ENCODE data around the gene PACSIN3.
"Not testable (repeated sequence)": the region's sequence is repeated elsewhere in the genome, so short reads cannot be mapped to it uniquely, and the experiment has no call there.

The PACSIN3 gene

DNA sequence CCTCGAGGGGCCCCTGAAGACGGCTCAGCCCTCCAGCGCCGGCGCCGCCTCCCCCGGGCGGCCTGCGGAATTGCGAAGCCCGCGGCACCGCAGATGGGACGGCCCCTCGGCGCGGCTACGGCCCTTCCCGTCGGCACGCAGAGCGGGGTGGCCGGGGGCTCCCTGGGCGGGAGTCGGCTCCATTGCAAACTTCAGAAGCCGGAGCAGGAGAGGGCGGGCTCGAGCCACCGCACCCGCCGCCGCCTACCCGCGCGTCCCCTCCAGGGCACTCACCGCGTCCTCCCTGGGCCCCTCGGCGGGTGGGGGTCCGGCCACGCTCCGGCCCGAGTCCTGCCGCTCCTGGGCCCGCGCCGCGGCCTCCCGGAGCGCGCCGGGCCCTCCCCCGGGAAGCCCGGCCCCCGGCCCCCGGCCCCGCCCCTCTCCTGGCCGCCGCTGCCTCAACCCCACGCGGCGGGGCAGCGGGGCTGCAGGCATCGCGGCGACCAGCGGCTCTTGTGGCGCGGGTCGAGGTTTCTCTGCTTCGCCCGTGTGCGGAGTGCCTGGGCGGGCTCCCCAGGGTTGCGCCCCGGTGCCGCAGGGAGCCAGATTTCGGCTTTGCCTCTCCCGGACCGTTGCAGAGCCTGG is at the start of gene PACSIN3:
PACSIN3 (minus strand) TSS at position 359 of the 624 bp plus-strand sequence. CDS start 3,707 bp downstream, outside the sequence.
- peak; percentile 16 for DNase-seq (ENCODE audit: low read depth)

GRCh38 chr11:47235163-47235562 is 48.9 kb upstream of the PACSIN3 start:
- no peak for DNase-seq (ENCODE audit: low read depth)

- no peak for DNase-seq (ENCODE audit: low read depth)
Observed at GRCh38 chr11:47234669-47235100, 48.5 kb upstream of the PACSIN3 start.

GRCh38 chr11:47233989-47234668 is 47.9 kb upstream of the PACSIN3 start:
- DNase-seq (ENCODE audit: low read depth) = no peak

DNA sequence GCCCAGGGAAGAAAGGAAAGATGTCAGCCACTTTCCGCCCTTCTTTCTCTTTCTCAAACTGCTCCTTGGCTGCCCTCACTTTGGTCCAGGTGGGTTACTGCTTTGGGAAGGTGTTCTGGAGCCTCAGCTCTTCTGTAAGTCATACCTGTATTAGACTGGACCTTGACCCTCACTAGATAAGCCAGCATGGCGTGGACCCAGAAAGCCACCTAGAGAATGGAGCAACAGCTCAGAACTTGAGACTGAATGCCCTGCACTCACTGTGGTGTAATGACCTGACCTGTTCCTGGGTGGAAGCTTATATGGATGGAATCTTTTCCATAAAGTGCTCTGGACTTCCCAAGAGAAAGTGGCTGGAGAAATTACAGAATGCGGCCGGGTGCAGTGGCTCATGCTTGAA is 46.8 kb upstream of the PACSIN3 start:
- DNase-seq (ENCODE audit: low read depth) = no peak

DNA sequence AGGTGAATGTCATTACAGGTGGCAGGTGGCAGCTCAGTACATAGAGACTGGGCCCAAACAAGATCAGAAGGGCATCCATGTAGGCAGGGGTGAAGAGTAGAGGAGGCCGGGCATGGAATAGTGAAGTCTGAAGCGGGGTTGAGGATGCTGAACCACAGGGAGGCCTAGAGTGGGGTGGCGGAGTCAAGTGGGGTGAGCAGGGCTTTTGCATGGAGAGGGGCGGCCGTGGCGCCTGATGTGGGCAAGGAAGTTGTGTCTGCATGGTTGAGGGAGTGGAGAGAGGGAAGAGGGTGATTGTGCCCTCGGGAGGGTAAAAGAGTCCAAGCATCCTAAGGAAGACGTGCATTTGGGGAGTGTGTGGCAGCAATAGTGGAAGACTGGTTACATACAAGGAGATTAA is 42.9 kb upstream of the PACSIN3 start:
- DNase-seq (ENCODE audit: low read depth) = no peak

DNA sequence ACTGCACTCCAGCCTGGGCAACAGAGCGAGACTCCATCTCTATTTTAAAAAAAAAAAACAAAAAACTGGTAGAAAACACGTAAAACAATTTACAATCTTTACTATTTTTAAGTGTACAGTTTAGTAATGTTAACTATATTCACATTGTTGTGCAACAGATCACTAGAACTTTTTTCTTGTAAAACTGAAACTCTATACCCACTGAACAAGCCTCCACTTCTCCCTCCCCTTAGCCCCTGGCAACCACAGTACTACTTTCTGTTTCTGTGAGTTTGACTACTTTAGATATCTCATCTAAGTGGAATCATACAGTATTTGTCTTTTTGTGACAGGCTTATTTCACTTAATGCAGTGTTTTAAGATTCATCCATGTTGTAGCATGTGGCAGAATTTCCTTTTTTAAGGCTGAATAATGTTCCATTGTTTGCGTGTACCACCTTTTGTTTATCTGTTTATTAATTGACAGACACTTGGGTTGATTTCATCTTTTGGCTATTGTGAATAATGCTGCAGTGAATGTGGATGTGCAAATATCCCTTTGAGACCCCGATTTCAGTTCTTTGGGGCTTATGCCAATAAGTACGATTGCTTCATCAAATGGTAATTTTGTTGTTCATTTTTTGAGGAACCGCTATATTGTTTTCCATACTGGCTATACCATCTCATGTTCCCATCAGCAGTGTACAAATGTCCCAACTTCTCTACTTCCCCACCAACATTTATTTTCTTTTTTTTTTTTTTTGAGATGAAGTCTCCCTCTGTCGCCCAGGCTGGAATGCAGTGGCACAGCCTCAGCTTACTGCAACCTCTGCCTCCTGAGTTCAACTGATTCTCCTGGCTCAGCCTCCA is 39.5 kb upstream of the PACSIN3 start:
- DNase-seq (ENCODE audit: low read depth) = no peak

DNA sequence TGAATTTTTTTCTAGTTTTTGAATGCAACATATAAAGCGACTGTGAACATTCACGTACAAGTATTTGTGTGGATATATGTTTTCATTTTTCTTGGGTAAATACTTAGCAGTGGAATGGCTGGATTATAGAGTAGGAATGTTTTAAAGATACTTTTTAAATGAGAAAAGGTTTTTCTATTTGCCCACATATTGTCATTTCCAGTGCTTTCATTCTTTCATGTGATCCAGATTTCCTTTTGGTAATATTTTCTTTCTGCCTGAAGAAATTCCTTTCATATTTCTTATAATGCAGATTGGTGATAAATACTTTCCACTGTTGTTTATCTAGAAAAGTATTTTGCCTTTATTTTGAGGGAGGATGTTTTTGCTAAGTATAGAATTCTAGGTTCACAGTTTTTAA is 36.5 kb upstream of the PACSIN3 start:
- DNase-seq (ENCODE audit: low read depth) = no peak

GRCh38 chr11:47220401-47220821 is 34.2 kb upstream of the PACSIN3 start:
- DNase-seq (ENCODE audit: low read depth) = no peak

GRCh38 chr11:47216121-47216798 is 30.0 kb upstream of the PACSIN3 start:
- DNase-seq (ENCODE audit: low read depth) = peak; percentile 58

DNA sequence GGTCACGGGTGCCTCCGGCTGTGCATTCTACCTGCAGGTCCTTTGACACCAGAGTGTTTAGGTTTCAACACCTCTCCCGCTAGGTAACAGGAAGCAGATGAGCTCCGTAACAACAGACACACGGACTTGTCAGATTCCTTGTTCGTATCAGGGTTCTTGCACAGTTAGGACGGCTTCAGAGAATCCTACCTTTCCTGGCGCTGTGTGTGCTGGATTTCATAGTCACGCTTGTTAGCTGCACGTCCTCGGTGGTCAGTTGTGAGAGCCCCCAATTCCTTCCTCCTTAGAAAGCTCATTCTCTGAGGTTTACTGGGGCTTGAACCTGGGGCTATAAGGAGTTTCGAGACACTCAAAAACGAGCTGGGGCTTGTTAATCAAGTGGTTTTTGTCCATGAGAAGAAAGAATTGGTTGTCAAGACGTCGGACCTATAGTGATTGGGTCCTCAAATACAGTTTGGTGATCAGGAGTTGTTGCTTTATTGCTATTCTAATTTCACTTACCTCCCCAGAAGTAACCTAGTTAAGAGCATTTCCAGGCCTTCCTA is 29.2 kb upstream of the PACSIN3 start:
- DNase-seq (ENCODE audit: low read depth) = no peak

DNA sequence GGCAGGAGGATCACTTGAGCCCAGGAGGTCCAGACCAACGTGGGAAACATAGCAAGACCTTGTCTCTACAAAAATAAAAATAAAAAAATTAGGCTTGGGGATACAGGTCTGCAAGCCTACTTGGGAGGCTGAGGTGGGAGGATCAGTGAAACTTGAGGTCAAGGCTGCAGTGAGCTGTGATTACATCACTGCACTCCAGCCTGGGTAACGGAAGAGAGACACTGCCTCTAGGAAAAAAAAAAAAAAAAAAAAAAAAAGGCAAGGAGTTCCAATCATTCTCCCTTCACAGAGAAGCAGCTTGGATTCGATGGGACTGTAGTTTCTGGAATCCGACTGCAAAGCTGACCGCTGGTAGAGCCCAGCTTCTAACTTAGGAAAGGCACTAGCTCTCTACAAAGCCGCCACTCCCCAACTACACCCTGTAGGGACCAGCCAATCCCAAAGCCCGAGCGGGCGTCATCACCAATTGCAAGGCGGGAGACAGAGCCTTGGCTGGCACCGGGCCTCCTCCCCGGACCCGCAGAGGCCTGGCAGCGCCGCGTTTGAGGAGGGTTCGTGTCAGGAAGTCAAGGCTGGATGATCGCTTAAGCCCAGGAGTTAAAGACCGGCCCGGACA is 27.8 kb upstream of the PACSIN3 start:
- DNase-seq (ENCODE audit: low read depth) = peak; percentile 63

DNA sequence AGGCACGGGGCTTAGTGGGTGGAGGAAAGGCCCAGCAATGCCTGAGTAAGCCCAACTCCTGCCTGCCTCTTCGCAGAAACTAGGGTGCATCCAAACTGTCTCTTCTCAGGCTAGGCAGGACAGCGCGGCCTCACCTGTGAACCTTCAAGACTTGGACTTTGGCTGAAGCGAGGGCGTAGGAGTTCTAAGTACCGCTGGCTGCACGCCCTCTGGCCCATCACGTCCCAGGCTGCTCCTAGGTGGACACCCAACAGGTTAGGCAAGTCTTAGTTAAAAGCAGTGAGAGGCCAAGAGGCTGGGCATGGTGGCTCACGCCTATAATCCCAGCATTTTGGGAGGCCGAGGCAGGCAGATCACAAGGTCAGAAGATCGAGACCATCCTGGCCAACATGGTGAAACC is 26.7 kb upstream of the PACSIN3 start:
- DNase-seq (ENCODE audit: low read depth) = no peak

DNA sequence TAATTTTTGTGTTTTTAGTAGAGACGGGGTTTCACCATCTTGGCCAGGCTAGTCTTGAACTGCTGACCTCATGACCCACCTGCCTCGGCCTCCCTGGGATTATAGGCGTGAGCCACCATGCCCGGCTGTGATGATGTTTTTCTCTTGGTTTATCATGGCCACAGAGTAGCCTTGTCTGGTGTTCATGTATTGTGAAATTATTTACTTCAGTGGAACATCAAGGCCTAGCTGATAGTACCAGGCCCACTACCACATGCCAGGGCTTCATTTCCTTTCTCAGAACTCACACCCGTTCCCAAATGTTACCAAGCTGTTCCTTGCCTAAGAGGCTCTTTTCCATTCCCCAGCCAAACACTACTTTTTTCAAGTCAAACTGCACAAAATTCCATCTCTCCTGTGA is 22.4 kb upstream of the PACSIN3 start:
- DNase-seq (ENCODE audit: low read depth) = no peak

- DNase-seq (ENCODE audit: low read depth) = not testable (repeated sequence)
Observed at GRCh38 chr11:47208008-47208552, 21.8 kb upstream of the PACSIN3 start.

DNA sequence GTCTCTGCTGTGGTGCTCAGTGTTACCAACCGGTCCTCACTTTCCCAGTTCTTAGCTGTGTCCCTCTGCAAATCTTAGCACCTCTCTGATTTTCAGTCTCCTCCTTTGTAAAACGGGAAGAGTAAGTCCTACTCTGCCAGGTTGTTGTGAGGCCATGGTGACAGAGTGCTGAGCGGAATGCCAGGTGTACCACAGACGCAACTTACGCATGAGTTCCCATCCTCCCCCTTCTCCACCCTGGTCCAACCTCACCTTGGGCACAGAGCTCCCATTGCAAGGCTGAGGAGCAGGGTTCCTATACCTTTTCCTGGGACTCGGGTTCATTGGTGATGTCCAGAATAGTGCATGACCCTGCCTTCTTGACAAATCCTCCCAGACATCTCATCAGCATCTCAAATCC is 21.2 kb upstream of the PACSIN3 start:
- no peak for DNase-seq (ENCODE audit: low read depth)

- not testable (repeated sequence) for DNase-seq (ENCODE audit: low read depth)
Observed at GRCh38 chr11:47206577-47206976, 20.3 kb upstream of the PACSIN3 start.

- no peak for DNase-seq (ENCODE audit: low read depth)
Observed at GRCh38 chr11:47204637-47204989, 18.4 kb upstream of the PACSIN3 start.

GRCh38 chr11:47202576-47202975 is 16.3 kb upstream of the PACSIN3 start:
- DNase-seq (ENCODE audit: low read depth) = no peak

DNA sequence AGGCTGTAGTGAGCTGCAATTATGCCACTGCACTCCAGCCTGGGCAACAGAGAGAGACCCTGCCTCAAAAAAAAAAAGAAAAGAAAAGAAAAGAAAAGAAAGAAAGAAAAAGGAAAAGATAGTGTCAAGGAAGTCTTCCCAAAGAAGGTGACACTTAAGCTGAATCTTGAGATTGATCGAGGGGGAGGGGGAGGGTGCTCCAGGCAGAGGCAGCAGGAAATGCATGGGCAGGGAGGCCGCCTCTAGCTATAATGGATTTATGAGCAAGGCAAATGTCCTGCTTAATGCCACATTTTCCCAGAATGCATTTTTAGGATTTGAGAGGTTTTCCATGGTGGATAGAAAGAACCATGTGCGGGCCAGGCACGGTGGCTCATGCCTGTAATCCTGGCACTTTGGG is 14.8 kb upstream of the PACSIN3 start:
- DNase-seq (ENCODE audit: low read depth) = no peak

- not testable (repeated sequence) for DNase-seq (ENCODE audit: low read depth)
Observed at GRCh38 chr11:47198161-47198560, 11.9 kb upstream of the PACSIN3 start.
